Duodenal mucosa (tissue), 2 donors: ENCODE measurements around the gene VDAC2.

Experiments used
- H3K27ac ChIP-seq: one replicate; pipeline ENCODE4 v1.7.0; 2013; ENCODE audit warnings: low read depth, low read length
- H3K27me3 ChIP-seq, 2 donors: one replicate each; pipeline ENCODE4 v1.7.0; 2013; ENCODE audit warnings: low read length in 2 of 2, control low read depth in 1 of 2; ENCODE audit not compliant: insufficient read depth in 2 of 2, control insufficient read depth in 1 of 2
- H3K36me3 ChIP-seq, 2 donors: one replicate each; pipeline ENCODE4 v1.7.0; 2013; ENCODE audit warnings: low read length in 2 of 2, control low read depth in 1 of 2; ENCODE audit not compliant: insufficient read depth in 2 of 2, control insufficient read depth in 1 of 2
- H3K4me1 ChIP-seq, 2 donors: one replicate each; pipeline ENCODE4 v1.7.0; 2013; ENCODE audit warnings: low read length in 2 of 2, control low read depth in 1 of 2; ENCODE audit not compliant: insufficient read depth in 2 of 2, control insufficient read depth in 1 of 2
- H3K4me3 ChIP-seq, 2 donors: one replicate each; pipeline ENCODE4 v1.7.0; 2013; ENCODE audit warnings: low read length in 2 of 2, low read depth in 1 of 2
- H3K9ac ChIP-seq, 2 donors: one replicate each; pipeline ENCODE4 v1.7.0; 2013; ENCODE audit warnings: low read length in 2 of 2, low read depth in 1 of 2
- H3K9me3 ChIP-seq, 2 donors: one replicate each; pipeline ENCODE4 v1.7.0; 2013; ENCODE audit warnings: low read length in 2 of 2, control low read depth in 1 of 2; ENCODE audit not compliant: control insufficient read depth in 1 of 2

The VDAC2 gene

GRCh38 chr10:75228278-75228677, 17.7 kb downstream of the VDAC2 start:
- no peaks in the 10 kb centered on the region for H3K9me3 ChIP-seq
- H3K9ac ChIP-seq = no peak overlapping the region
- H3K27ac ChIP-seq = no peak overlapping the region
- peaks cover 39 to 71% of the 10 kb centered on the region in 2 donors for H3K36me3 ChIP-seq
- H3K4me1 ChIP-seq = peaks cover 36 to 37% of the 10 kb centered on the region in 2 donors
- H3K4me3 ChIP-seq = no peak overlapping the region
- no peaks in the 10 kb centered on the region for H3K27me3 ChIP-seq

- no peak overlapping the region for H3K27ac ChIP-seq
- H3K9ac ChIP-seq = no peak overlapping the region
- peaks cover 33 to 69% of the 10 kb centered on the region in 2 donors for H3K36me3 ChIP-seq
- no peak overlapping the region for H3K4me3 ChIP-seq
- no peaks in the 10 kb centered on the region for H3K9me3 ChIP-seq
- H3K4me1 ChIP-seq = peaks cover 37% of the 10 kb centered on the region in 2 donors
- H3K27me3 ChIP-seq = no peaks in the 10 kb centered on the region
Observed at GRCh38 chr10:75228834-75229233, 18.2 kb downstream of the VDAC2 start.

- H3K4me1 ChIP-seq = peaks cover 26 to 29% of the 10 kb centered on the region in 2 donors
- H3K36me3 ChIP-seq = peaks cover 29 to 60% of the 10 kb centered on the region in 2 donors
- no peaks in the 10 kb centered on the region for H3K27me3 ChIP-seq
- no peak overlapping the region for H3K27ac ChIP-seq
- no peak overlapping the region for H3K9ac ChIP-seq
- H3K9me3 ChIP-seq = no peaks in the 10 kb centered on the region
- H3K4me3 ChIP-seq = no peak overlapping the region
Observed at GRCh38 chr10:75229971-75230370, 19.4 kb downstream of the VDAC2 start.

- peaks cover 21 to 29% of the 10 kb centered on the region in 2 donors for H3K4me1 ChIP-seq
- no peaks in the 10 kb centered on the region for H3K9me3 ChIP-seq
- no peak overlapping the region for H3K9ac ChIP-seq
- no peak overlapping the region for H3K27ac ChIP-seq
- H3K4me3 ChIP-seq = no peak overlapping the region
- peaks cover 29 to 53% of the 10 kb centered on the region in 2 donors for H3K36me3 ChIP-seq
- no peaks in the 10 kb centered on the region for H3K27me3 ChIP-seq
Observed at GRCh38 chr10:75230600-75231038, 20.0 kb downstream of the VDAC2 start.

- Histone ChIP-seq H3K36me3 (peaks cover 24 to 44% of the 10 kb centered on the region in 2 donors), H3K27me3 (no peaks in the 10 kb centered on the region), H3K27ac (no peak overlapping the region), H3K4me1 (peaks cover 13 to 23% of the 10 kb centered on the region in 2 donors), H3K9ac (no peak overlapping the region), H3K9me3 (no peaks in the 10 kb centered on the region), H3K4me3 (no peak overlapping the region)
Observed at GRCh38 chr10:75231672-75232581, 21.3 kb downstream of the VDAC2 start.

GRCh38 chr10:75233444-75234016, 22.9 kb downstream of the VDAC2 start:
- H3K9ac ChIP-seq = peak overlapping the region; percentile 42 to 79
- H3K4me1 ChIP-seq = peaks cover 20 to 26% of the 10 kb centered on the region in 2 donors
- H3K9me3 ChIP-seq = no peaks in the 10 kb centered on the region
- H3K36me3 ChIP-seq = peaks cover 18 to 37% of the 10 kb centered on the region in 2 donors
- H3K4me3 ChIP-seq = peak overlapping the region; percentile 64 to 80
- H3K27me3 ChIP-seq = no peaks in the 10 kb centered on the region
- peak overlapping the region; percentile 70 for H3K27ac ChIP-seq

GRCh38 chr10:75234017-75234682, 23.6 kb downstream of the VDAC2 start:
- Histone ChIP-seq H3K36me3 (peaks cover 13 to 32% of the 10 kb centered on the region in 2 donors), H3K9me3 (no peaks in the 10 kb centered on the region), H3K27ac (peak overlapping the region; percentile 77), H3K9ac (peak overlapping the region; percentile 67 to 90), H3K27me3 (no peaks in the 10 kb centered on the region), H3K4me1 (peaks cover 16 to 23% of the 10 kb centered on the region in 2 donors), H3K4me3 (peak overlapping the region; percentile 80 to 86)

GRCh38 chr10:75234683-75235374, 24.2 kb downstream of the VDAC2 start:
- Histone ChIP-seq H3K27me3 (no peaks in the 10 kb centered on the region), H3K9me3 (no peaks in the 10 kb centered on the region), H3K4me3 (peak overlapping the region; percentile 80 to 86), H3K9ac (peak overlapping the region; percentile 67 to 90), H3K4me1 (peaks cover 16 to 24% of the 10 kb centered on the region in 2 donors), H3K27ac (peak overlapping the region; percentile 77), H3K36me3 (peaks cover 13 to 30% of the 10 kb centered on the region in 2 donors)

GRCh38 chr10:75235375-75236177, 25.0 kb downstream of the VDAC2 start, which contains the start of gene COMTD1:
COMTD1 (minus strand) TSS chr10:75235957; CDS start chr10:75235928, 29 bp downstream.
- H3K9ac ChIP-seq = peak within 1 kb of the TSS; percentile 67 to 90

More at GRCh38 chr10:75235375-75236177, 25.0 kb downstream of the VDAC2 start, which contains the start of gene COMTD1:
- no peaks in the 10 kb centered on the region for H3K27me3 ChIP-seq
- H3K4me3 ChIP-seq = peak within 1 kb of the TSS; percentile 80 to 86
- no peaks in the 10 kb centered on the region for H3K9me3 ChIP-seq
- peaks cover 21 to 31% of the 10 kb centered on the region in 2 donors for H3K4me1 ChIP-seq
- H3K36me3 ChIP-seq = peaks cover 13 to 26% of the 10 kb centered on the region in 2 donors
- H3K27ac ChIP-seq = peak within 1 kb of the TSS; percentile 77
